Testis (tissue), 2 donors: Measurements from ENCODE around the gene ADAMTS8.

Source experiments
- POLR2A ChIP-seq: fragments of 450-650 bp; IDR thresholded peaks from one replicate; pipeline ENCODE4 v1.6.1; 2017; ENCODE audit warnings: antibody characterized with exemption, mild to moderate bottlenecking, moderate library complexity
- TF ChIP-seq, protein P1 (sequence below), 3 experiments: fragments of 450-650 bp in 2 of 3; fragments of 200-600 bp in 1 of 3; sonication (generic) in 1 of 3; IDR thresholded peaks; one replicate each; pipeline ENCODE4 v1.5.1; 2016 to 2019; ENCODE audit warnings: antibody characterized with exemption in 3 of 3, mild to moderate bottlenecking in 2 of 3, moderate library complexity in 1 of 3

DNA sequence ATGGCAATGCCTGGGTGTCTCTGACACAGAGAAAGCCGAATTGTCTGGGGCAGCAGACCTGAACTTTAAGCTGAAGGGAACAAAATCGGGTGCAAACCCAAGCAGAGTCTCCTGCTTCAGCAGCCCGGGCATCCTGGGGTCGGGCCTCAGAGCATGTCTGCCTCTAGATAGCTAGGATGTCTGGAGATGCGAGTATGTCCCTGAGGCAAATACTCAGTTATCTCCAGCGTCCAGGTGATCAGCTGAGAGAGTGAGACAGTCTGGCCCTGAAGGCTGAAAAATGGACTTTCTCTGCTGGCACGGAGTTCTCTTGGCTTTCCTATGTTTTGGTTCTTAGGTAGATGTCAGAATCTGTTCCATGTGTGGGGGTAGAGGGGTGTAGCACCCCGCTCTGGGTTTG, 3.3 kb downstream of the ADAMTS8 start:
- TF ChIP-seq, protein P1, sequence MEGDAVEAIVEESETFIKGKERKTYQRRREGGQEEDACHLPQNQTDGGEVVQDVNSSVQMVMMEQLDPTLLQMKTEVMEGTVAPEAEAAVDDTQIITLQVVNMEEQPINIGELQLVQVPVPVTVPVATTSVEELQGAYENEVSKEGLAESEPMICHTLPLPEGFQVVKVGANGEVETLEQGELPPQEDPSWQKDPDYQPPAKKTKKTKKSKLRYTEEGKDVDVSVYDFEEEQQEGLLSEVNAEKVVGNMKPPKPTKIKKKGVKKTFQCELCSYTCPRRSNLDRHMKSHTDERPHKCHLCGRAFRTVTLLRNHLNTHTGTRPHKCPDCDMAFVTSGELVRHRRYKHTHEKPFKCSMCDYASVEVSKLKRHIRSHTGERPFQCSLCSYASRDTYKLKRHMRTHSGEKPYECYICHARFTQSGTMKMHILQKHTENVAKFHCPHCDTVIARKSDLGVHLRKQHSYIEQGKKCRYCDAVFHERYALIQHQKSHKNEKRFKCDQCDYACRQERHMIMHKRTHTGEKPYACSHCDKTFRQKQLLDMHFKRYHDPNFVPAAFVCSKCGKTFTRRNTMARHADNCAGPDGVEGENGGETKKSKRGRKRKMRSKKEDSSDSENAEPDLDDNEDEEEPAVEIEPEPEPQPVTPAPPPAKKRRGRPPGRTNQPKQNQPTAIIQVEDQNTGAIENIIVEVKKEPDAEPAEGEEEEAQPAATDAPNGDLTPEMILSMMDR (IDR thresholded peaks at IDR 0.05), result no peak
- no peak for TF ChIP-seq POLR2A
